Adrenal gland (tissue), 5 donors: ENCODE results near the gene LY6G6F.

ENCODE experiments used
- POLR2A ChIP-seq, 2 donors: fragments of 450-650 bp; IDR thresholded peaks; one replicate each; pipeline ENCODE4 v1.6.1; 2017; ENCODE audit warnings: antibody characterized with exemption in 2 of 2, mild to moderate bottlenecking in 2 of 2, moderate library complexity in 1 of 2
- TF ChIP-seq, protein P1 (sequence below), 6 experiments: fragments of 450-650 bp in 4 of 6; fragments of 200-600 bp in 2 of 6; sonication (generic) in 1 of 6; IDR thresholded peaks; 1 replicate in 5 of 6; 2 replicates in 1 of 6; pipeline versions ENCODE4 v1.5.1 to v1.8.0; 2016 to 2021; ENCODE audit warnings: antibody characterized with exemption in 6 of 6, mild to moderate bottlenecking in 2 of 6, moderate library complexity in 1 of 6
- donor health status: DM: no; HTN: no; CAD: no.

DNA sequence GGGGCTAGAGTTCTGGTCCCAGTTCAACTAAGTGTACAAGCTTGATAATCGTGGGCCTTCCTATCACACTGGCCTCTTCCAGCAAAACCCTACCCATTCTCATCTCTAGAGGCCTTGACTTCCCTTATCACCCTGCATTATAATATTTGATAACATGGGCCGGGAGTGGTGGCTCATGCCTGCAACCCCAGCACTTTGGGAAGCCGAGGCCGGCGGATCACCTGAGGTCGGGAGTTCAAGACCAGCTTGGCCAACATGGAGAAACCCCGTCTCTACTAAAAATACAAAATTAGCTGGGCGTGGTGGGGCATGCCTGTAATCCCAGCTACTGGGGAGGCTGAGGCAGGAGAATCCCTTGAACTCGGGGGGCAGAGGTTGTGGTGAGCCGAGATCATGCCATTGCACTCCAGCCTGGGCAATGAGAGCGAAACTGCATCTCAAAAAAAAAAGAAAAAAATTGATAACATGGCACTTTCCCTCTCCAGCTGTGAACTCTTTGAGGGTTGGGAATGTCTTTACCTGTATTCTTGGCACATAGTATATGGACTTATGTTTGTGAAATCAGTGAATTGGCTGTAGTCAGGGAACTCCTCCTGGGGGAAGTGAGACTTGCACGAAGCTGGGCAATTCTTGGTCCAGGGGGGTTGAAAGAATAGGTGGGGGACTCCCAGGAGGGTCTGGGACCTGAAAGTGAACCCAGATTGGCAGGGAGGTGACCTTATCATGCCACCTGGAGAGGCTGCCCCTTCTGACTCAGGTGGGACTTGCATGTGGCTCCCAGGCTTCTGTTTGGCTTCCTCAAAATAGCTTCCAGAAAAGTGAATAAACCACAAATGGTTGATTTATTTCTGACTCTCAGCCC lies 45.2 kb upstream of the LY6G6F start:
- TF ChIP-seq, protein P1, sequence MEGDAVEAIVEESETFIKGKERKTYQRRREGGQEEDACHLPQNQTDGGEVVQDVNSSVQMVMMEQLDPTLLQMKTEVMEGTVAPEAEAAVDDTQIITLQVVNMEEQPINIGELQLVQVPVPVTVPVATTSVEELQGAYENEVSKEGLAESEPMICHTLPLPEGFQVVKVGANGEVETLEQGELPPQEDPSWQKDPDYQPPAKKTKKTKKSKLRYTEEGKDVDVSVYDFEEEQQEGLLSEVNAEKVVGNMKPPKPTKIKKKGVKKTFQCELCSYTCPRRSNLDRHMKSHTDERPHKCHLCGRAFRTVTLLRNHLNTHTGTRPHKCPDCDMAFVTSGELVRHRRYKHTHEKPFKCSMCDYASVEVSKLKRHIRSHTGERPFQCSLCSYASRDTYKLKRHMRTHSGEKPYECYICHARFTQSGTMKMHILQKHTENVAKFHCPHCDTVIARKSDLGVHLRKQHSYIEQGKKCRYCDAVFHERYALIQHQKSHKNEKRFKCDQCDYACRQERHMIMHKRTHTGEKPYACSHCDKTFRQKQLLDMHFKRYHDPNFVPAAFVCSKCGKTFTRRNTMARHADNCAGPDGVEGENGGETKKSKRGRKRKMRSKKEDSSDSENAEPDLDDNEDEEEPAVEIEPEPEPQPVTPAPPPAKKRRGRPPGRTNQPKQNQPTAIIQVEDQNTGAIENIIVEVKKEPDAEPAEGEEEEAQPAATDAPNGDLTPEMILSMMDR (IDR thresholded peaks at IDR 0.05): no peak
- TF ChIP-seq POLR2A (IDR thresholded peaks at IDR 0.05): no peak
